NCI-H524 treated with DMSO at 0.1 percent for 48 hours (cell line): Measurements from ENCODE around the gene GPR17.

Experiments
- DNase-seq: peaks from one replicate; lab custom pipeline; 2025; lab: John Stamatoyannopoulos, UW

Gene GPR17, protein sequence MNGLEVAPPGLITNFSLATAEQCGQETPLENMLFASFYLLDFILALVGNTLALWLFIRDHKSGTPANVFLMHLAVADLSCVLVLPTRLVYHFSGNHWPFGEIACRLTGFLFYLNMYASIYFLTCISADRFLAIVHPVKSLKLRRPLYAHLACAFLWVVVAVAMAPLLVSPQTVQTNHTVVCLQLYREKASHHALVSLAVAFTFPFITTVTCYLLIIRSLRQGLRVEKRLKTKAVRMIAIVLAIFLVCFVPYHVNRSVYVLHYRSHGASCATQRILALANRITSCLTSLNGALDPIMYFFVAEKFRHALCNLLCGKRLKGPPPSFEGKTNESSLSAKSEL

DNA sequence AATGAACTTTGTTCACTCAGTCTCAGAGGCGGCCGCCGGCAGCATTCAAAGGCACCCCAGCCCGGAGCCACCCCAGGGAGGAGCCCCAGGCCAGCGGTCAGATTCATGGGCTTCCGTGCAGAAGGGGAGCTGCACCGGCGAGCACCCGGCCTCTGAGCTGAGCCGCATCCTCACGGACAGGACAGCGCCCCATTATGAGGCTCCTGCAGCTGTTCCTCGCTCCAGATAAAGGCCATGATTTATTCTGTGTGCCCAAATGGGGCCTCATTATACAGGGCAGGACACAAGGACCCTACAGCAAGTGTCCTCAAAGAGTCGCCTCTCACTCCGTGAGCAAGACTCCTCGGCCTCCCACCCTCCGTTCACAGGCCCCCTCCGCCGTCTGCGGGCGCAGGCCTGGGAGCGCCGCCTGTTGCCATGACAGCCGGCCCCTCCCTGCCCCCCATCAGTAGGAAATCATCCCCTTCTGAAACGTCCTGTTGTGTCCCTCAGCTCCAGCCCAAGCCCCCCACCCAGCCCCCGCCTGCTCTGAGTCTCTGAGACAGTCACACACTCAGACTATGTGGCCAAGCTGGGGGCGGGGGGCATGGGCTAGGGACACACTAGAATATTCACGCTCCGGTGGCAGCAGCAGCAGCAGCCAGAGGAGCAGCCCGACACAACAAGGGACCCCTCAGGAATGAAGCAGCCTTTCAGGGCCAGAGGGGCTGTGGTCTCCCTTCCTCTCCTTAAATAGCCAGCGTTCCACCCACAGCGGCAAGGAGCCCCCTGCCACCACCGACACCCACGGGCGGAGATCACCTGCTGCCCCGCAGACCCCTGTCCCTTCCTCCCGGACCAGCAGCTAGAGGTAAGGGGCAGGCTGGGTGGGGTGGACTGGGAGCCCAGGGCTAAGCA lies at the start of gene GPR17:
Gene GPR17, plus strand, starts transcription at position 759 of the 897 bp plus-strand sequence. CDS start 4,583 bp downstream, outside the sequence.
- no peak for DNase-seq

DNA sequence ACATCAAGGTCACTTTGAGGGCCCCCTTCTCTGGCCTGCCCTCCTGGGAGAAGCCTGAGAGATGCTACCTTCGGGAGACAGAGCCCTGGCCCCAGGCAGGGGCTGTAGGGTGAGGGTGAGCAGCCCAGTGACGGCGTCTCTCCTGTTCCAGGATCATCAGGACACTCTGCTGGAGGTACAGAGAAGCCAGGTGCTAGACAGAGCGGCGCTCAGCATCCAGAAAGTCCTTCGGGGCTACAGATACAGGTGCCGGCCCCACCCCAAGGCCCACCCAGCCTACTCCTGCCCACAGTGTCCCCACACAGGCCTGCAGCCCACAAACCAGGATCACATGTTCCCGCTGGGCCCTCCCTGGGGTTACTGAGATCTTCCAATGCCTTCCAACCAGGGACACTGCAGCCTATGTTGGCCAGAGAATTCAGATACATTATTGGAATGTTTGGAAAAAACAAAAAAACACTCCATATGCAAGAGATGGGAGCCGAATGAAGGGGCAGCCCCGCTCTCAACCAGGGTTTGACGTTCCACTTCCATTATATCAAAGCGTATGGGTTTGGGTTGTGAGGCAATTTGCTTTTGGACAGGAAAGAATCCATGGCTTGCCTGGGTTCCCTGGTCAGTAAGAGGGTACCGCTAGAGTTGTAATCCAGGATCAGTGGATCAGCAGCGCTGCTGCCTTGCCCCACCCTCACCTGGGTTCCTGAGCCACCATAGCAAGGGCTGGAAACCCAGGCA lies 49.5 kb upstream of the GPR17 start:
- DNase-seq: no peak

DNA sequence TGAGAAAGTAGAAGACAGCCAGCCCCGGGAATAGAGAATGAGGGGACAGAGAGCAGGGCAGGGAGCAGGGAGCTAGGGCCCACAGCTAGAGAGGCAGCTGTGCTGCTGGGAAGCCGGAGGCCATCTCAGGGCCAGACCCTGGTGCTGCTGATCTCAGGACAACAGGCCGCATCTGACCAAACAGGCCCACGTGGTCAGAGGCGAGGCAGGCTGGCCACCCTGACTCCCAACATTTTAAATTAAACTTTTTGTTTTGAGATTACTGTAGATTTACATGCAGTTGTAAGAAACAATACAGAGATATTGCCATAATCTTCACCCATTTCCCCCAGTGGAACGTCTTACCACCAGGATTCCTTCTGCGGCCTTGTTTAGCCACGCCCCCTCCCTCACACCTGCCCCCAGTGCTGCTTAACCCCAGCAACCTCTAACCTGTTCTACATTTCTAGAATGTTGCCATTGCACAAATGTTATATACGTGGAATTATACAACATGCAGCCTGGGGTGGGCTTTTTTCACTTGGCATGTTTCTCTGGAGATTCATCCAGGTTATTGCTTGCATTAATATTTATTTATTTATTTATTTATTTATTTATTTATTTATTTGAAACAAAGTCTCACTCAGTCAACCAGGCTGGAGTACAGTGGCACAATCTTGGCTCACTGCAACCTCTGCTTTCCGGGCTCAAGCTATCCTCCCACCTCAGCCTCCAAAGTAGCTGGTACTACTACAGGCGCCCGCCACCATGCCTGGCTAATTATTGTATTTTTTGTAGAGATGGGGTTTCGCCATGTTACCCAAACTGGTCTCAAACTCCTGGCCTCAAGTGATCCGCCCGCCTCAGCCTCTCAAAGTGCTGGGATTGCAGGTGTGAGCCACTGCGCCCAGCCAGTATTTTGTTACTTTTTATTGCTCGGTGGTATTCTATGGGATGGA lies 48.6 kb upstream of the GPR17 start:
- no peak for DNase-seq

DNA sequence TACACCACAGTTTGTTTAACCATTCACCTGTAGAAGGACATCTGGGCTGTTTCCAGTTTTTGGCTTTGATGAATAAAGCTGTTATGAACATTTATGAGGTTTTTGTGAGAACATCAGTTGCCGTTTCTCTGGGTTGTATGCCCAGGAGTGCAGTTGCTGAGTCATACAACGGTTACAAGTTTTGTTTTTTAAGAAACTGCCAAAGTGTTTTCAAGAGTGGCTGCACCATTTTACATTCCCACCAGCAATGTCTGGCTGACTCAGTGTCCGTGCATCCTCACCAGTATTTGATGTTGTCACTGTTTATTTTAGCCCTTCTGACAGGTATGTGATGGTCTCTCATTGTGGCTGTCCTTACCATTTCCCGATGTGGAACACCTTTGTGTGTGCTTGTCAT lies 48.0 kb upstream of the GPR17 start:
- no peak for DNase-seq

DNA sequence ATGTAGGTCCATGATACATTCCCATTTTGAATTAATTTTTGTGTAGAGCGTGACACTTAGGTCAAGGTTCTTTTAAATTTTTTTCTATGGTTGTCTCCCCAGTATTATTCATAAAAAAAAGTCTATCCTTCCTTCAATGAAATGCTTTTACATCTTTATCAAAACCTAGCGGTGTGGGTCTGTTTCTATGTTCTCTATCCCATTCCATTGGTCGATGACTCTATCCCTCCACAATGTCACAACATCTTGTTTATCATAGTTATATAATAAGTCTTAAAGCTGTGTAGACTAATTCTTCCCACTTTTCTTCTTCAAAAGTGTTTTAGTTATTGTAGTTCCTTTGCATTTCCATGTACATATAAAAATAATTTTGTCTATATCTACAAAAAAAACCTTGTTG lies 47.2 kb upstream of the GPR17 start:
- DNase-seq: no peak

DNA sequence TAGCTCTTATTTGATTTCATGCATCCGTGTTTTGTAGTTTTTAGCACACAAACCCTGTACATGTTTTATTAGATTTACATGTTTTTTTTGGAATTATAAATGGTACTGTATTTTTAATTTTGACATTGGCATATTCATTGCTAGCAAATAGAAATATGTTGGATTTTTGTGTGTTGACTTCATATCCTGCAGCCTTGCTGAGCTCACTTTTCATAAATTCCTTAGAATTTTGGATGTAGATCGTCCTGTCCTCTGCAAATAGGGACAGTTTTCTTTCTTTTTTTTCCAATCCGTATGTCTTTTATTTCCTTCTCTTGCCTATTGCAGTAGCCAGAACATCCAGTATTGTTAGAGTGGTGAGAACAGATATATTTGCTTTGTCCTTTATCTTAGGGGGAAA lies 46.7 kb upstream of the GPR17 start:
- DNase-seq: no peak

DNA sequence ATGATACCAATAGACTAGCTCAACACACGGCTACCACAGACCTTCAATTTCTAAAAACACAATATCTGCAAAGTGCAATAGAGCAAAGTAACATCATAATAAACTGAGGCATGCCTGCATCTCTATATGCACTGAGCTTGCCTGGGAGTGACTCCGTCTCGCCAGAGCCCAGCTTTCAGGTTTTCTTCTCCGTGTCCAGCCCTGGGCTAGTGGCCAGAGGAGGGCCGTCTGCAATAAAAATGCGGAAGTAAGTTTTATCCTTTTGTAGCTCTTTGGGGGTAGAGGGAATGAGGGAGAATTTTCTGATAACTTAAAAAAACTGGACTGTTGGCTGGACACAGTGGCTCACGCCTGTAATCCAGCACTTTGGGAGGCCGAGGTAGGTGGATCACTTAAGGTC lies 41.0 kb upstream of the GPR17 start:
- no peak for DNase-seq

DNA sequence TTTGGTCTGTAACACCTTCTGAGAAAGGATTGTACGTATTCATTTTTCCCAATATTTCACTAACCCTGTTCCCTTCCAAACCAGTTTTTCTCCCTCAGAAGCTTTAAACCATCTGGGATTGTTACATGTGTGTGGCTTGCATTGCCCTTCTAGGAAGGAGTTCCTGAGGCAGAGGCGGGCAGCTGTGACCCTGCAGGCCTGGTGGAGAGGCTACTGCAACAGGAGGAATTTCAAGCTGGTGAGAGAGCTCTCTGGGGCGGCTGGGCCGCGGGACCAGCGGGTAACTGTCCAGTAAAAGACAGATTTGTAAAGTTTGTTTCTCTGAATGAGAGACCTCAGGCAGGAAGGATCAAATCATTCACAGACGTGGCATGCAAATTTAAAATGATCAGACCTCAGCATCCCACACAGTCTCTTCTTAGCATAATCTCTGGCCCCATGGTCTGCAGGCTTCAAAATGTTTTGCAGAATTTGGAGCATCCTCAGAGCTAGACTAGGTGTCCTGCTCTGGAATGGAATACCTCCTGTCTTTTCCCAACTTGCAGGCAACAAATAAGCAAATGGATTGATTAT lies 40.2 kb upstream of the GPR17 start:
- DNase-seq: no peak

DNA sequence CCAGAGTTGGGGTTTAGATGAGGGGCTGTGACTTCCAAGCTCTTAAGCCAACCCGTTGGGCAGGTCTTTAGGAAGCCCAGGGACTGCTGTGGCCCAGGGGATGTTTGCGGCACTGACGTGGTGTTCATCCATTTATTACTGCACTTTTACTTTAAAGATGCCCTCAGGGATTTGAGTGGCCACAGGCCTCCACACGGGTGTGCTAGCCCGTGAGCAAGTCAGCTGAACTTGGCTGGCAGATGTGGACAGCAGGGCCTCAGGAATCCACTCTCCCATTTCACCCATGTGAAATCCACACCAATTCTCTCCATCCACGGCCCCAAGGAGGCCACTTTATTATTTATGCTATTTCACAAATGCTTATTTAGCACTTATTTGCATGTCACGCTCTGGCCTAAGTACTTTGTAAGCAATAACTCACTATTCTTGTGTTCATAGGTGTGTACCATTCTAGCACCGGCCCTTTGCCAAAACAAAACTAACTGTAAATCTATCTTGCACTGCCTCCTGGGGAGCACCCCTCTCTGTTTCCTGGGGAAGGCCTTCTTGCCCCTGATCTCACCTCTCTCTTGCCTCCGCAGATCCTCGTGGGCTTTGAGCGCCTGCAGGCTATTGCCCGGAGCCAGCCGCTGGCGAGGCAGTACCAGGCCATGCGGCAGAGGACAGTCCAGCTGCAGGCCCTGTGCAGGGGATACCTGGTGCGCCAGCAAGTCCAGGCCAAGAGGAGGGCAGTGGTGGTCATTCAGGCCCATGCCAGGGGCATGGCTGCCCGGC lies 39.1 kb upstream of the GPR17 start:
- no peak for DNase-seq

DNA sequence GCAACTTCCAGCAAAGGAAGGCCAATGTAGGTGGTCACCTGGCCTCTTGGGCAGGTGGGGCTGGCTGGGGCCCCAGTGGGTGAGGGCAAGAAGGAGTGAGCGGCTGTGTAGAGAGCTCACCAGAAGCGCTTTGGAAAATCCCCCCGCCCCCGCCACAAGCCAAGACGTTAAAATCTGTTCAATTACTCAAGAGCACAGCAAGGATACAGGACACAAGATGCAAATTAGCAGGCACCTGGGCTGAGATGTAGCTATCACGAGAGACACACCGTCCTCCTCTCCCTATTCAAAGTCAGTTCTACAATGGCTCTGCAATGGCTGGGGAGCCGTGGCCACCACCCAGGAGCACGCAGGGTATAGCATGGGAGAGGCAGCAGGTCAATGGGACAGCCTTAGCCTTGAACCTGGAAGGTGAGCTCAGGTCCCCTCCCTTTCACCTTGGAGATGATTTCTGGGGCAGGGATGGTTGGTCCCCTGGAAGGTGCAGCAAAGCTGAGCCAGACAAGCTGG lies 38.5 kb upstream of the GPR17 start:
- DNase-seq: no peak

DNA sequence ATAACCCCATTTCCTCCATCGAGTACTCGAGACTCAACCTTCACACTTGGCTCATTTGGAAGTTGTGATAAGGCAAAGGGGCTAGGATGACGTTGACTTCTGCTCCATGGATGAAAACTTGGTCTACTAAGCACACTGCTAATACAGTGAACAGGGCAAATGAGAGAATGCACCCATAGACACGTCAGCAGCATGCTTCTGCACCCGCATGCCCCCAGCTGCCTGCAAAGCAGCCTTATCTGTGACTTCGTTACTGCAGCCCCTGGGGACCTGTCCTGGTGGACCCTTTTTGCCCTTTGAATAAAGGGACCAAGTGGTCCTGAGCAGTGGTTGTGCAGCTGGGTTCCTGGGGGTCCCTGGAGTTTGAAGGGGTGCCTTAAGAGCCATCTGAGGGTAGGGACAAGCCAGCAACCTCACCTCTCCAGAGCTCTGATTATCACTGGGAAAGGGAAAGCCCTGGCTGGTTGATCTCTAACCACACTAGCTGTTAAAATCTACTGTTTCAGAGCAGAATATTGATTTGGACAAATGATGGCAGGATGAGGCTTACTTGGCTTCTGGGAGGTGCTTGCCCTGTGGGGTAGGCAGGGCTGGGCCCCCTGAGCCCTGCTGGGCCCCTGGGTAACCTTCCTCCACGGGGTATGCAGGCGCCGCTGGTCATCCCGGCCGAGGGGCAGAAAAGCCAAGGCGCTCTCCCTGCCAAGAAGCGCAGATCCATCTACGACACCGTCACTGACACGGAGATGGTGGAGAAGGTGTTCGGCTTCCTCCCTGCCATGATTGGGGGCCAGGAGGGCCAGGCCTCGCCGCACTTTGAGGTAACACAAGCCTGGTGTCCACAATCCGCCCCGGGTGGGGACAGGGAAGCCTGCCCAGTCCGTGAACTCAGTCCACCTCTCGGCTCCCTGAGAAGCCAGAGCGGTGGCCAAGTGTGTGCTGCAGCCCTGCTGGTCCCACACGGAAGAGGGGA lies 37.6 kb upstream of the GPR17 start:
- DNase-seq: no peak

DNA sequence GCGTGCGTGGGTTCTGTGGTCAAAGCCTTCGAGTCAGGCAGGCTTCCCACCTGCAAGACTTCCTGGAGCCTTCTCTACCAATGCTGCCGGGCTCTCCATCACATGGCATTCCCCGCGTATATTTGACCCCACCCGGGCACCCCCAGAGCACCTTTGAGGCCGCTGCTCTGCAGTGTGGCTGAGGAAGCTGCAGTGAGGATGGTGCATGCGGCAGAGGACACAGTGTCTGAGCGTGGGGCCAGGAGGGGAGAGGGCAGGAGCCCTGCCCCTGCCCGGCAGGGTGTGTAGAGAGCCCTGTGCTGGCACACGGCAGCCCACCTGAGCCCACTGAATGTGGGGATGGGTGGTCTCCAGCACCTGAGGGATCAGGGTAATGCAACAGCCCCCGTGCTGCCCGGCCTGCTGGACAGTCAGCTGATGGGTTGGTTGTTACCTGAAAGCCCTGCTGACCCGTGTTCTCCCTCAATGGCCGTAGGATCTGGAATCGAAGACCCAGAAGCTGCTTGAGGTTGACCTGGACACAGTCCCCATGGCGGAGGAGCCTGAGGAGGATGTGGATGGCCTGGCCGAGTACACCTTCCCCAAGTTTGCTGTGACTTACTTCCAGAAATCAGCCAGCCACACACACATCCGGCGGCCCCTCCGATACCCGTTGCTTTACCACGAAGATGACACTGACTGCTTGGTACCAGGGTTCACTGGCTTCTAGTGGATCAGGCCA lies 36.8 kb upstream of the GPR17 start:
- no peak for DNase-seq

DNA sequence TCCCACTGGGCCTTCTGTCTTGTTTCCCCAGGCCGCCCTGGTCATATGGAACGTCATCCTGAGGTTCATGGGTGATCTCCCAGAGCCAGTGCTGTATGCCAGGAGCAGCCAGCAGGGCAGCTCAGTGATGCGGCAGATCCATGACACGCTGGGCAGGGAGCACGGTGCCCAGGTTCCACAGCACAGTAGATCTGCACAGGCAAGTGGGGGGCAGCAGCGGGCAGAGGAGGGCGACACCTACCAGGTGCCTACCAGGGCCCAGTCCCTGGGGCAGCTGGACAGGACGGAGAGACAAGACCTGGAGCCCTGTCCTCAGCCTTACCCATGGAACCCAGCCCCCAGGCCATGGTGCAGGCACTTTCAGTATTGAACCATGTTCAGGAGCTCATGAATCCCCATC lies 36.1 kb upstream of the GPR17 start:
- no peak for DNase-seq

DNA sequence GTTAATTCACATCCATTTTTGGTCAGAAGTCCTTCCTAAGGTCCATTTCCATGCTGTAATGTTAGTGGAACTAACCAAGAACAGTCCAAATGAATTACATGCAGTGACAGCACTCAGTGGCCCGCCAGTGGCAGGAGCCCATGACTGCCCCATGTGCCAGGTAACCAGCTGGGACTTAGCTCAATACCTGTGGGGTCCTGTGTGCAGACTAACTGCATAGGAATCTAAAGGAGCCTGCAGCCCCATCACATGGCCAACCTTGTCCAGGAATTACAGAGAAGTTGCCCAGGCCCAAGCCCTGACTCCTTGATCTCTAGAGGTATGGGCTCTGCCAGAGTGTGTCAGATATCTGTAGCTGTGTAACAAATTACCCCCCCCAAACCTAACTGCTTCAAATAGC lies 35.4 kb upstream of the GPR17 start:
- no peak for DNase-seq

DNA sequence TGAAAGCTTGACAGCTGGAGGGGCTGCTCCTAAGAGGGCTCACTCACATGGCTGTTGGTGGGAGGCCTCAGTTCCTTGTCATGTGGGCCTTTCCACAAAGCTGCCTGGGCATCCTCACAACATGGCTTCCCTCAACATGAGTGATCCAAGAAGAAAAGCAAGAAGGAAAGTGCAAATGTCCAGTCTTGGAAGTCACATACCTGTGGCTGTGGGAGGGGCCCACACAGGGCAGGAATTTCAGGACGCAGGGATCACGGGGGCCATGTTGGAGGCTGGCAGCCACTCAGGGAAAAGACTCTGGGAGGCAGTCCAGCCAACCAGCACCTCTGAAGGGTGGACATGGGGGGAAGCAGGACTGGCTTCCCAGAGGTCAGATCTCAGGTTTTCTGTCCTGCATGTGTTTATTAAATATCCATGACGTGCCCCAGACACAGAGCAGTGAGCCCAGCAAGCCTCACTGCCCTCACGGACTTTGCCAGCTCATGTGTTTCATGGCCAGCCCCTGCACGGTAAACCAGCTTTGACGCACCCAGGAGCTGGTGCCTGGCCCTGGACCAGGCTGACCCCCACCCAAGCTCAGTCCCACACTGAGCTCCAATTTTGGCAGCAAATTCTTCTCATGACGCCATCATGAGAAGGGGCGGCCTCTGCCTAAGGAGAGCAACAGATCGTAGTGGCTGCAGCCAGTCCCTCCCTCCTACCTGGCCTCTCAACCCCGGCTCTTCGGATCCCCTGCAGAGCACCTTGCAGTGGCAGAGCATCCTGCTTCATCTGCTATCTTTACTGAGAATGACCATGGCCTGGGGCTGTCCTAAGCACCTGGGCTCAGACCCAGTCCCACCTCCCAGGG lies 34.7 kb upstream of the GPR17 start:
- DNase-seq: no peak

DNA sequence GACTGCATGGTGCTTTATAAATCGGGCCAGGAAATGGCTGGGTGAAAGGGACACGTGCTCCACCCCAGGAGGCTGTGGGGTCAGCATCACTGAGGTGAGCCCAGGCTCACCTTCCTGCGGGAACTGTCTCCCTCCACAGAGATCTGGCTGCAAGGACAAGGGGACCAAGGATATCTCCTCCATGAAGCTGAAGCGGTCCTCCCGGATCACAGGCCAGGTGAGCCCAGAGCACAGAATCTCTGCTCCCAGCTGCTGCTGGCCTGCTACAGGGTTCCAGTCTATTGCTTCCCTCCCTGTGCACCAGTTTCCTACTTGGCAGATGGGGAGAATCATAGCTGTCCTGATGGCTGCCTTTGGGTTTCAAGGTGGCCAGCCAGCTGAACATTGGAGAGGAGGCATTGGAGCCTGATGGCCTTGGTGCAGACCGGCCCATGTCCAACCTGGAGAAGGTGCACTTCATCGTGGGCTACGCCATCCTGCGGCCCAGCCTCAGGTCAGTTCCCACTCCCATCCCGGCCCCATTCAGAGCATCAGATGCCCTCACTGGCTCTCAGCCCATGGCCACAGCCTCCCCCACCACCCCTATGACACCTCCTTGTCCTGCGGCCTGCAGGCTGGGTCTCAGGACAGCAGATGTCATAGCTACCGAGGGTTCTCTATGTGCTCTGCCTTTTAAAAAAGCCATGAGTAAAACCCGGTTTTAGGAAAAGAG lies 33.7 kb upstream of the GPR17 start:
- no peak for DNase-seq

DNA sequence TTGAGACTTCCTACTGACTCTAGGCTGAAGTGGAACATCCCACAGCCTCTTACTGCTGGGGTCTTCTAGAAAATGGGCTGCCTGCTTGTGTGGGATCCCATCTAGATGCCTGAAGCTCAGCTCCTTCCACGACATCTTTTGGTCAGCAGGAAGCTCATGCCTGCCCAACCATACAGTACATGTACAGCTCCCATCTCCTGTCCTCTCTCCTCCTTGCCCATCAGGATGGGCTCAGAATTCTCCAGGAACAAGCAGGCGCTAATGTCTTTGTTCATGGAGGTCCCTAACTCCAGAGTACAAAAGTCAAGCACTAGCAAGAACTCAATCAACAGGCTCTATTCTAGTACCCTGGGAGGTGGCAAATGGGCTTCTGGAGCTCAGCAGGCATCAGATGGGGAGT lies 31.7 kb upstream of the GPR17 start:
- no peak for DNase-seq
